Activated CD4-positive, alpha-beta T cell treated with anti-CD3 and anti-CD28 coated beads, Interleukin-2, amount 50 U/mL, for 24 hours (primary cell): Measurements from ENCODE around the gene CAV3.

ENCODE experiments used
- DNase-seq, 2 donors: peaks; one replicate each; pipeline ENCODE4 v3.0.0-alpha.2; 2020; ENCODE audit warnings: low read depth in 1 of 2, low spot score in 1 of 2

The CAV3 gene

DNA sequence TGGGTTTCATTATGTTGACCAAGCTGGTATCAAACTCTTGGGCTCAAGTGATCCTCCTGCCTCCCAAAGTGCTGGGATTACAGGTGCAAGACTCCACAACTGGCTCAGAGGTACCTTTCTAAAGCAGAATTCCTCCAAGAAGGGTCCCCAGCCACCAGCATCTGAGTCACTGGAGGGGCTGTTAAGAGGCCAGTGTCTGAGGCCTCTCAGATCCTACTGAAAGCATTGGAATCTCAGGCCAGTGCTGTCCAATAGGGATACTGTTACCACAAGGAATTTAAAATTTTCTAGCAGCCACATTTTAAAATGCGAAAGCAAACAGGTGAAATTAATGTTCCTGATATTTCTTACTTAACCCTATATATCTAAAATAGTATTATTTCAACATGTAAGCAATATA is 1.3 kb downstream of the CAV3 start:
- no peak for DNase-seq

DNA sequence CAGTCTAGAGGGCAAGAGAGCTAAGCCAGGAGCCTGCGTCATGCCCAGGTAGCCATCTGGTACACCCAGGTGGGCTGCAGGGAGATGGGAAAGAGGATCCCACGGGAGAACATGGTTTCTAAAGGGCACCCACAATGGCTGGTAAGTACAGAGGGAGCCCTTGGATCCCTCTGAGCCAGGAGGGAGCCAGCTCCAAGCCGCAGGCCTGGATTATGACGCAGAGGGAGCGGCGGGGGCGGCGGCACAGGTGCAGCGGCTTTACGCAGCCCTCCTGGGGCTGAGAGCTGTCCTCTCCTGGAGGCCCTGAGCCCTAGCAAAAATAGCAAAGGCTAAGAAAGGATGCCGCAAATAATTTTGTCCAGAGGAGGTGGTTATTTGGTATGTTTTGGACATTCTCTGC is 2.8 kb downstream of the CAV3 start:
- no peak for DNase-seq

DNA sequence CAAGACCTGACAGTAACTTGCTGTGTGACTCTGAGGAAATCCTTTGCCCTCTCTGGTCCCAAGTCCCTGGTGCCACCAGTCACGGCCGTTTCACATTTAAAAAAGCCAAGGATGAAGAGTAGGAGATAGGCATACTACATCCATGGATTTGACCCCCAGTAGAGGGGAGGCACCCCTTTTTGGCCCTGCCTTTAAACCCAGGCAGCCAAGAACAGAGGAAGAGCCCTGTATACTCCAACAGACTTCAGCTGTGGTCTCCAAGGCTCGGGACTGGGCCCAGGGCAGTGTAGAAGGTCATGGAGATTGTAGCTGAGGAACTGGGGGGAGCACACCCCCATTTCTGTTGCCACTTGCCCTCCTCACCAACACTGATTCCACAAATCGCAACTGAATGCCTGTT is 3.7 kb downstream of the CAV3 start:
- no peak for DNase-seq

DNA sequence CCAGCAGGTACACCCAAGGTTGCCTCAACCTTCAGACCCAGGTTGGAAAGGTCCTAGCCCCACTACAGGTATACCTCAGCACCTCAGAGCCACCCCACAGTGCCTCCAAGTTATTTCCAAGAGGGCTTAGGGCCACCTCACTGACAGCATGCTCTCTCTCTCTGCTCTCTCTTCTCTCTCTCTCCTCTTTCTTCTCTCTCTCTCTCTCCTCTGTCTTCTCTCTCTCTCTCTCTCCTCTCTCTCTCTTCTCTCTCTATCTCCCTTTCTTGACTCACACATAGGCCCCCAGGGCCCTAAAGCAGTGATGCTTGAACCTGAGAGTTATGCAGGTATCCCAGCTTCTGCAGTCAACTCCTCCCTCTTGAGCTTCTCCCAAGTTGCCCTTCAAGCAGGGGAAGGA is 4.2 kb downstream of the CAV3 start:
- DNase-seq: no peak

DNA sequence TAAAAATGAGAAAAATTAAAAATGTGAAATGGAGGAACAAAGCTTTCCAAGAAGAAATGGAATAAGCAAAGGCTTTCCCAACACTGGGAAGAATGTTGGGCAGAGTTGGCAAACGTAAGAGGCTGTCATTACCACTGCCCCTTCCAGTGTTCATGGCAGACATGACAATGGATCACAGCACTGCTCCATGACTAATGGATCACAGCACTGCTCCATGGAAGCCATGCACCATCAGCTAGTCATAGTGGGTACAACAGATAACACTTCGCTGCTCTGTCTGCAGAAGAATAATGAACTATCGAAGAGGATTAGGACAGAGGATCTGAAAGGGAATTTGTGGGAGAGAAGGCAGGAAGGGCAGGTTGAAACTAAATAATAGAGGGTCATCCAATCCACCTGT is 5.0 kb downstream of the CAV3 start:
- DNase-seq: no peak

DNA sequence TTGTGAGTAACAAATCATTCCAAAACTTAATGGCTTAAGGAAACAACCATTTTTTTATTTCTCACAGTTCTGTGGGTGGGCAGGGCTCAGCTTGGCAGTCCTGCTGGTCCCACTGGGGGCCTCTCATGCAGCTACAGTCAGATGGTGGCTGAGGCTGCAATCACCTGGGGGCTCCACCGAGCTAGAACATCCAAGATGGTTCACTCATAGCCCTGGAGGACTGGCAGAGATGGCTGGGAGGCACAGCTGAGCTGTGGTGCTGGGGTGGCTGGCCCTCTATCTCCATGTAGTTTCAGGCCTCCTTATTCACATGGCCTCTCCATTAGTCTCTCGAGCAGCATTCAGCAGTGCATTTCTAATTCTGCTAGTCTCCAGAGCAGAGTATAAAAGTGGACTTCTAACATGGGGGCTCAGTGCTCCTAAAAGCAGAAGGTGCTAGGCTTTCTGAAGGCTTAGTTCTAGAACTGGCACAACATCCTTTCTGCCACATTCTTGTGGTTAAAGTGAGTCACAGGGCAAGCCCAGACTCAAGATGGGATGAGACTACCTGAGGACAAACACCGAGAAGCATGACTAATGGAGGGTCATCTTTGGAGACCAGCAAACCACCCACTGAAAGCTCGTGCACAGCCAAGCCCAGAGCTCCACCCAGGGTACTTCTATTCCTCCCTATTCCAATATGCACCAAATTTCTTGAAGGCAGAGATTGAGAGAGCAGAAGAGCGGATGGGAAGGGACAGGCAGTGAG is 6.3 kb downstream of the CAV3 start:
- no peak for DNase-seq

DNA sequence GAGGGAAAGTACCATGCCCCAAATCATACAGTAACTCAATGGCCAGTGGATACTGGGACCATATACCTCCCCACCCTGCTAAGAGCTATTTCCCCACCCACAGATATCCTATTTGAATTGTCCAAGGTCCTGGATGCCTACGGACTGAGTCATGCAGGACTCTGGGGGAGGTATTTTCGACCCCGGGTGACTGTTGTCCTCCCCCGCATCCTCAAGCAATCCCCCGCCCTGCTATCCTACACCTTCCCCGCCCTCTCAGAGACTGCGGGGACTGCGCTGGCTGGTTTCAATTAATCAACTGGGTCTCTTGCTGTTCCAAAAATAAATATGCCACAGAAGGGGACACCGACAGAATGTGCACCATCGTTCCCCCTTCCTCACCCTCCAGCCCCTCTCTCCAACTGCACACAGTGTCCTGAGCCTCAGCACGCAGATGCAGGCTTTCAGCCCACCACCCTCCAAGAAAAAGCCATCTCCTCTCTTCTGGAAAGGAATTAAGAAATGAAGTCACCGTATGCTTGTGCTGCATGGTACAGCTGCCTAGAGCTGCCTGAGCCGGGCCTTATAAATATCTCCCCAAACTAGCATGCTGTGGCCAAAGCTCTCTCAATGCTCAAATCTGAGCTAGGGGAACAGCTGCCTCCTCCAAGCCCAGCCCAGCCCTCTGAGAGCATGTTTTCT is 8.1 kb downstream of the CAV3 start:
- DNase-seq: no peak

DNA sequence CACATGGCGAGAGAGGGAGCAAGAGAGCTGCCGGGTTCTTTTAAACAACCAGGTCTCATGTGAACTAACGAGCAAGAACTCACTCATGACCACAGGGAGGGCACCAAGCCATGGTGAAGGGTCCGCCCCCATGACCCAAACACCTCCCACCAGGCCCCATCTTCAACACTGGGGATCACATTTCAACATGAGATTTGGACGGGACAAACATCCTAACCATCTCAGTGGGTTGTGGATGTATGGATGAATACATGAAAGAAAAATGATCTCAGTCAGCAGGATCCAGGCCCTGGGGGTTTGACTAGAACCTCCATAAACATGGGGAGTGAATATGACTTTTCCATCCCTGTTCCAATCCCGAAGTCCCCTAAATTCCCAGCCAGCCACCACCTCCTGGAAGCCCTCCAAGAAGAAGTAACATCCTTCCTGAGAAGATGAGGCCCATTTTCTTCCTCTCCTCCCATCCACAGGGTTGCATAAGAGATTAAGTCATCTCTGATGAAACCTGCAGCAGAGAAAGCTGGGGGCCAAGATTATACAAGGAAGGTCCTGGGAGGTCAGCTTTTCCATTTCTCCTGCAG is 9.5 kb downstream of the CAV3 start:
- DNase-seq: no peak

DNA sequence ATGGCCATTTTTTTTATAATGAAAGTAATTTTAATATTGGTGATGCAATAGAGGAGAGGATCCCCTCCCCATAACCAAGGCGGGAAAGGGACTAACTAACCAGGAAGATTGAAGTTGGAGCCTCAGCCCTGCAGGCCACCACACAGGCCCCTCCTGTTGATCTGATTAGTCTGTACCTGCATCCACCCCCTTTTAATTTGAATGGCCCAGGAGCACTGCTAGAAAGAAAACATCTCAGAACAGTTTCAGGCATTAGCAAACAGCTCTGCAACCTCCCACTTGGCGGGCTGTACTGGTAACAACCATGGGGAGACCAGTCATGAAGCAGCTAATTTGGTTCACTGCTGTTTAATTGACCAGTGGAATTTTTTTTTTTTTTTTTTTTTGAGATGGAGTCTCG is 10.3 kb downstream of the CAV3 start:
- DNase-seq: no peak

DNA sequence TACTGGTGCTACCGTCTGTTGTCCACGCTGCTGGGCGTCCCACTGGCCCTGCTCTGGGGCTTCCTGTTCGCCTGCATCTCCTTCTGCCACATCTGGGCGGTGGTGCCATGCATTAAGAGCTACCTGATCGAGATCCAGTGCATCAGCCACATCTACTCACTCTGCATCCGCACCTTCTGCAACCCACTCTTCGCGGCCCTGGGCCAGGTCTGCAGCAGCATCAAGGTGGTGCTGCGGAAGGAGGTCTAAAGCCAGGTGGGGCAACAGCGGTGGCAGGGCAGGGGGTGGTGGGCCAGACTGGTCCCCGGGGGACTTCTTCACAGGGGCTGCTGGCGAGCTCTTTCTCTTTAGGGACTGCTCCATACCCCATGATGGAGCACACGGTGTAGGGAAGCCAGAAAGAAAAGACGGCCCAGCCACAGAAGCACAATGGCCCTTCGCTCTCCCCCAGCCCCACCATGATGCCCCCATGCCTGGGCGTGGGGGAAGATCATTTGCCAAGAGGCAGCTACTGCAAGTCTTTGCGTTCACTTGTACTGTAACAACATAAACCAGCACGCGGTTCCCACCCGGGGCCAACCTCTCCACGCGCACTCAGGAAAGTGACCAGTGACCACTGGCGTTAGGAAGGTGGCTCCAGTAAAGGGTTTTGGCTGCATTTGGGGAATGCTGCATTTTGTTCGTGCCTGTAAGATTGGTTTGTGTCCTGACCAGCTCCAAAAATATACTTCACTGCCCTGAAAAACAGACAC is 12.2 kb downstream of the CAV3 start:
- DNase-seq: no peak

DNA sequence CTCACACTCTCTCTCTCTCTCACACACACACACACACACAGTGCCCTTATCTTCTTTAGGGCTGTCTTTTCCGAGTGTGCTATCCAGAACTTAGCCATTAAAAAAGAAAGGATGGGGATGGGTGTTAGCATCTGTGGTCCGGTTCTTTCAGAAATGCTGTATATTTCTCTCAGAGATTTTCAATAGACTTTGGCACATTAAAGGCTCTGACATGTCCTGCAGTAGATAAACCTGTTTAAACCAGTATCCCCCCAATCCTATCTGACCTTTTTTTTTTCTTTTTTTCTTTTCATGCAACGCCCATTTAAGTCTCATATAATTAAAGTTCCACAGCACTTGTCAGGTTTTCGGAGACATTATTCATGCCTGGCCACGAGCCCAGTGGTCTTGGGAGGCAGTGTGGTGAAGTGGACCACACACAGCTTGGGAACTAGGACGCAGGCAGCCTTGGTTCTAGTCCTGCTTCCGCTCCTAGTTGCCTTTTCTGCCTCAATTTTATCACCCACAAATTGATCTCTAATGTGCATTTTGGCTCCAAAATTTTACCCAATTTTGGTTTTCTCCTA is 13.3 kb downstream of the CAV3 start:
- no peak for DNase-seq

DNA sequence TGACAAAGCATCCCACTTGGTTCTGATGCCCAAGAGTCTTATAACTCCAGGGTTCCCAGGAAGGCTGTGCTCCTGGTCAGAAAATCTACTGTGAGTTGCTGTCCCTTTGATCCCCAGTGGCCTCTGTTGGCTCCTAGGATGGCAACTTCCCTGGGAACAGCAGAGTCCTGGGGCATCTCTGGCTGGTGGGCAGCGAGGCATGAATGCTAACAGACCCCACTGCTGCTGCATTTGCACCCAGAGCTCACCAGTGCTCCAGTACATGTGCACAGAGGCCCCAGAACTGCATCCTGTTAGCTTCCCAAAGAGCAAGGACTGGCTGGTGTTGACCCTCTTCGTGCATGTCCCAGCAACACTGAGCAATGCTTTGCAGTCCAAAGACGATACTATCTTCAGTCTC is 15.7 kb downstream of the CAV3 start:
- DNase-seq: no peak

DNA sequence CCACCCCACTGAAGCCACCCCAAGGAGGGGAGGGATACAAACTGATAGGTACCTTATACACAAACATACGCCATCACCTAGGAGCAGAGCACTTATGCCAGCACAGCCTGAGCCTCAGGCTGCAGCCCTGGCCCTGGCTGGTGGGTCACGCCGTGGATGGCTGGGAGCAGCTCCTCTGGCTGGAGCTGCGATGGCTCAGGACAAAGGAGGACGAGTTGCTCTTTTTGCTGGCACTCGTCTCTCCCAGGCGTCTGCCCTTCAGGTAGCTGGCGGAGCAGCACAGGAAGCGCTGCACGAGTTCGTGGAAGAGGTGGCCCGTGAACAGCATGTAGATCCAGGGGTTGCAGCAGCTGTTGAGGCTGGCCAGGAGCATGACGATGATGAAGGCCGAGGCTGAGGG is 19.2 kb downstream of the CAV3 start:
- DNase-seq: no peak

DNA sequence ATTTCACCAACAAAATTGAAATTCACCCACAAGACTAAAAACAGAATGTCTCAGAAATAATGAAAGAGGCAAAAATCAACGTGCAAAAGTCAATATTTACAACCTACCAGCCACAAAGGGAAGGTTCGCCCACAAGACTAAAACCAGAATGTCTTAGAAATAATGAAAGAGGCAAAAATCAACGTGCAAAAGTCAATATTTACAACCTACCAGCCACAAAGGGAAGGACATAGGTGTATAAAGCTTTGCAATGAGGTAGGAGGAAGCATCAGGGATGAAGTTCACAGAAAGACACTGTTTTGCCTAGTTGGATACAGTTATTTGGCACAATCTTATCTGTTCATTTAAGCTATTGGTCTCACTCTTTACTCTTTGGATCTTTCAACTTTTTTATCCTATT is 21.5 kb downstream of the CAV3 start:
- DNase-seq: no peak

DNA sequence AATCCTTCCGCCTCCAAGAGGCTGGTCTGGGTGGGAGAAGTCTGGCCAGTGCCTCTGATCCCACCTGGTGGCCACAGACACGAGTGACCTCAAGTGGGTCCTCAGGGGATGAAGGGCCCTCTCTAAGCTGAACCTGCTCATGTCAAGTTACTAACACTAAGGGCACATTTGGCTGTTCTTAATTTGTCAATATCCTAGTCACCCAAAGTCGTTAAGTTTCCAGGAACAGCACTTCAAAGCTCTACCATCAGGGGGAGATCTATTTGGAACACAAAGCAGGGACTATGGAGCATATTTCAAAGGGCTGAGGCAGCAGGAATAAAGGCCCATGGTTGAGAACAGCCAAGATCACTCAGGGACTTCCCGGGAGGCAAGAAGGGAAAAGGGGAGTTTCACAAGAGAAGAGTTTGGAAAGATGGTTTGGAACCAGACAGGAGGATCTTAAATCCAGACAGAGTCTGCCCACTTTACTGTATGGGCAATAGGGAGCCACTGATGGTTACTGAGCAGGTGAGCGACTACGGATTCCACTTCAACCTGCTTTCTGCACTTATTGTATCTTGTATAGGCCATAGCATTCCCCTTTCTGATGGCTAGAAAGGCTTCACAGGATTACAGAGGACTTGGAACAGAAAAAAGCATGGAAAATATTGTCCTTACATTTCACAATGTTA is 22.1 kb downstream of the CAV3 start:
- no peak for DNase-seq

DNA sequence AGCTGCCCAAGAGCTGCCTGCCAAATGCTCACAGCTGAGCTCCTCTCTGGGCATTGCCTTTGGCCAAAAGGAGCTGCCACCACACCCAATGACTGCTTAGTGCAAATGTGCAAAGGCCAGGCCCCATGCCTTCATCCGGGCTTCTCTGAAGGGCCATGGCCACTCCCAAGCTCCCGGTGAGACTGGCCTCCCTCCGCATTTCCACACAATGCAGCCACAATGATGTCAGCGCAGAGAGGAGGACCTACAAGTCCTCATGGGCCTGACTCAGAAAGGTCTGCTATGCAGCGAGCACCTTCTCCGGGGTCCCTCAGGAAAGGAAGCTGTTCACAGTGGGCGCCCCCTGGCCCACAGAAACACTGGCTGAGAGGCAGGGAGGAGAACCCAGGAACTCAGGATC is 23.1 kb downstream of the CAV3 start:
- DNase-seq: no peak

DNA sequence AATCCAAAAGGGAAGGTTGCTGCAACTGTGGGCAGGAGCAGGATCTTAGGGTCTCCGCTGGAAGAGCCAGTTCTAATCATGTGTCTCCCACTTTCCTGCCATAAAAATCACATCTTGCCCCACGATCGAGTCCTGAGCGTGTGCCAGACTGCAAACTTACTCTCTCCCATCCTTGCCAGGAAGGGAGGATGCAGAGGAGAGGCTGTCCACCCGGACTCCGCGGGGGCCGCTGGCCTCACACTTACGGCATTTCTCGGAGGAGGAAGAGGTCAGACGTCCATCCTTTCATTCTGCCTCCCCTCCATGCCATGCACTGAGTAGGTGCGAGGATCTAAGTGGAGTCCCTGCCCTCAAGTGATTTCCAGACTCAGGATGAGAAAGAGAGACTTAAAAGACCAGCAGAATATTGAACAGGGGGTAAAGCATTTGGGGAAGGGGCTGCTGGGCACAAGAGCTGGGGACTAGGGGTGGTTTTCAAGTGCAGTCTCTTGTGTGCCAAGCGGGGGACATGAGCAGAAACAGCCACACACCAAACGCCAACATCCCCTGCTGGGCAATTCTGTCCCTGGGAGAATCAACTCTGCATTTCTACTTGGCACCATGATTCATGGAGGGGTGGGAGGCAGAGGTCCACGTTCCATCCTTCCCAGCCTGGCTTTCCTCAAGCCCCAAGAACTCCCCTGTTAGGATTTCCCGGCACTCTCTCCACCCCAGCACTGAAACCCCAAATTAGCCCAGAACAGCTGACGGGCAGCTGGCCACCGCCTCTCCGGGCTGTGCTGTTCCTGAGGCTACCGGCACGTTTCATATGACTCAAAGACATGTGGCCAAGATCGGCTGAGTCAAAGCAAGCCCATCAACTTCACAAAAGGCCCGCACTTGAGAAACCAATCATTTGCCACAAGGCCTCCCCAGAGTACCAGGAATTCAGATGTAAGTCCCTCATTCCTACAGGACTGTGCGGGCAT is 24.2 kb downstream of the CAV3 start:
- DNase-seq: no peak

DNA sequence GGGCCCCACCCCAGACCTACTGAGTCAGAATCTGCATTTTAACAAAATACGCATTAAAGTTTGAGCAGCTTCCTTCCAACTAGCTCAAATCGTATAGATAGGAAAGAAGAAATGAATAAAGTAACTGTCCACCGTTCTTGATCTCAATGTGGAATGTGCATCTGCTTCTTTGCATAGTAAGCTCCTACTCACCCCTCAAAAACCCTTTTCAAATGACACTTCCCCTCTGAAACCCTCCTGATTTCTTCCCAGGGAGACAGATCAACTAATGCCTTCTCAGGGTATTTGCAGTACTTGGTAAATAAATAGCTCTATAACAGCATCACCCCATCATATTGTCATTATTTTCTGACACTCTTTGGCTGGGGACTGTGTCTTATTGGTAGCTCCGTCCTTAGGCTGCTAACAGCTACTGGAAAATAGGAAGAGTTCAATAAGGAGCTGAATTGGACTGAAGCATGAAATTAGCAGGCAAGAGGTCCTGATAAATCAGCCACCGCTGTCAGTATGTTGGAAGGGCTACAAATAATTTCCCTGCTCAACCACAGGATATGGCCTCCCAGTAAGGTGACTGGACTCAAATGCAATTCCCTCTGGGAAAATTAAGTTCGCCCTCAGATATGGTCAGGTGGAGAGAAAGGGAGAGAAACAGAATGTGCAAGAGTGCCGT is 25.6 kb downstream of the CAV3 start:
- no peak for DNase-seq

DNA sequence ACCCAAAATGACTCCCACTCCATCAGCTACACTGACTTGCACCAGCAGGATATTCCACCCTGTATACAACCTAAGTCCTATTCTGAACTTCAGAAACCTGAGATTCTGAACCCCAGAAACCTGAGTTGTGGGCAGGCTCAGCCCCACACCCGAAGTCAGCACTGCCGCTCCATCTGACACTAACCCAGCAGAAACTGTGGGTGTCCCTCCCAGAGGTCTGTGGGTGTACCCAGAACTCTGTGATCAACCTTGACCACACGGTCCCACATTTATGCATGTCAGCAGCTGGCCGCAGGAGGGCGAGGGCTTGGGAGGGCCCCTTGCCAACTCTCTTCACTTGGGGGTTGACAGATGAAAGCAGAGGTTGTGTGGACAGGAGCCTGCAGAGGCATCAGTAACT is 26.5 kb downstream of the CAV3 start:
- DNase-seq: no peak
